ENCODE measurements around the gene PANK4.
"Not testable (repeated sequence)": the region's sequence is repeated elsewhere in the genome, so short reads cannot be mapped to it uniquely, and the experiment has no call there.

The PANK4 gene

DNA sequence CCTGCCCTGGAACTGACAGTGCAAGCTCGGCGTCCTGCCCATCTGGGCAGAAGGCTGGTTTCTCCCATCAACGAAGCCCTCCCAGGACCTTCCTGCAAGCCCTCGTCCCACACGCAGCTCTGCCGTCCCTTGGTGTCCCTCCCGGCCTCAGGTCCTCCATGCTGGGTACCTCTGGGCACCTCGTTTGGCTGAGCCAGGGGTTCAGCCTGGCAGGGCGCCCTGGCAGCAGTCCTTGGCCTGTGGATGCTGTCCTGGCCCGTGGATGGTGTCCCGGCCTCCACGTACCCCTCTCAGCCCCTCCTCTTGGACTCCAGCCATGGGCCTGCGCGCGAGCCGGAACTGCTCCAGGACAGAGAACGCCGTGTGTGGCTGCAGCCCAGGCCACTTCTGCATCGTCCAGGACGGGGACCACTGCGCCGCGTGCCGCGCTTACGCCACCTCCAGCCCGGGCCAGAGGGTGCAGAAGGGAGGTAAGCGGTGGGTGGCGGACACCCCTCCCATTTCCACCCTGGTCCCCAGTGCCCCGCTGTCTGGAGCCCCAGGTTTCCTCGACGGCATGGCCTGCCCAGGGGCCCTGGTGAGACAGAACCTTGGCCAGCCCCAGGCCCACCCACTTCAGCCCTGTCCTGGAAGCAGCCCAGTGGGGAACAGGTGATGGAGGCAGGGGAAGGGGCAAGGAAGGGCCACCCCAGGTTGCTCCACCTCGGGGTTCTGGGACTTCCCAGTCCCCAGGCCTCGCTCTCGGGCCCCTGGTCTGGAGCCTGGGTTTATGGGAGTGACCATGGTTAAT is 33.3 kb upstream of the PANK4 start:
- DNase-seq: no peak

DNA sequence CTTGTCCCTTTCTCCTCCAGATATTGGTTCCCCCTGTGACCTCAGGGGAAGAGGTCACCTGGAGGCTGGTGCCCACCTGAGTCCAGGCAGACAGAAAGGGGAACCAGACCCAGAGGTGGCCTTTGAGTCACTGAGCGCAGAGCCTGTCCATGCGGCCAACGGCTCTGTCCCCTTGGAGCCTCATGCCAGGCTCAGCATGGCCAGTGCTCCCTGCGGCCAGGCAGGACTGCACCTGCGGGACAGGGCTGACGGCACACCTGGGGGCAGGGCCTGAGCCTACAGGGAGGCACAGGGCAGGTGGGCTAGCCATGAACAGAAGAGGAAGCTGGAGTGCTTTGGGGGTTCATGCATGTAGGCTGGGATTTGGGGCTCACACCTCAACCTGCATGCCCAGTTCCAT is 32.5 kb upstream of the PANK4 start:
- DNase-seq: no peak

DNA sequence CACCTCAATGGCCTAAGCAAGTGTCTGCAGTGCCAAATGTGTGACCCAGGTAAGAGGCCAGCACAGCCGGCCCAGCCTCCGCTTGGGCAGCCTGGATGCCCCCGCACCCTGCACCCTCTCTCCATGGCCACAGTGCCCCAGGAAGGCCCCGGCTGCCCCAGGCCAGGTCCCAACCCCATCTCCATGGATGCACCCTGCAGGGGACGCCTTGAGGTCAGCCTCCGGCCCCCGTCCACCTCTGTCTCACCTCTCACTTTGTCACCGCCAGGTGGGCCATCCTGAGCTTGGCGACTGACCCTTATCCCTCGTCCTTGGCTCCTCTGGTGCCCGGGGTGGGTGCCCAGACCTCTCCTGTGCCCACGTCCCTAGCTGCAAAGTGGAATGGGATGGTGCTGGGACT is 32.0 kb upstream of the PANK4 start:
- no peak for DNase-seq

DNA sequence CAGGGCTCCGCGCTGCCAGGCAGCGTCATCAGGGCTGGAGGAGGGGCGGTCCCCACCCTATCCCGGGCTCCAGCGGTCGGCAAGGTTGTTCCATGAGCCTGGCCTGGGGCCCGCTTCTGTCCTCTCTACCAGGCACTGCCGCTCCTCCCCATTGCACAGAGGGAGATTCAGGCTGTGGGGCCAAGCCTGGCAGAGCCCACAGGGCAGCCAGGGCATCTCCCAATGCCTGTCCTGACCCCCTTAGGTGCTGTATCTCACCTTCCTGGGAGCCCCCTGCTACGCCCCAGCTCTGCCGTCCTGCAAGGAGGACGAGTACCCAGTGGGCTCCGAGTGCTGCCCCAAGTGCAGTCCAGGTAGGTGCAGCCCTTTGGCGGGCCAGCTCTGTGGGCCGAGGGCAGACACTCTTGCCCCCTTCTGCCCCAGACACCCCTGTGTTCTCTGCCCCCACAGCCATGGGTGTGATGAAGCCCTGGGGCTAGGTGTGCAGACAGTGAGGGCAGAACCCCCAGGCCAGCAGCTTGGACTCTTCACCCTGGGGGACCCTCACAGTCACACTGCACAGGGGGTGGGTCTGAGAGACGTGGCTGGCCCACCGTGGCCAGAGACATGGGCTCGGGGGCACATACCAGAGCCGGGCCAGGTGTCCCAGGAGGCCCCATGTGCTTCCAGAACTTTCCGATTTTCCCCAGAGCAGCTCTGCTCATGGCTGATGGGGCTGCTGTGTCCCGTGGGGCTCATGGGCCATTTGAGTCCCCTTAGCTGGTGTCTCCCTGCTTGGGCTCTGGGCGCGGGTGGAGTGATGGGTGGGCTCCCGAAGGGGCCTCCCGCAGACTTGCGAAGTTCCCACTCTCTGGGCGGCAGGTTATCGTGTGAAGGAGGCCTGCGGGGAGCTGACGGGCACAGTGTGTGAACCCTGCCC is 31.3 kb upstream of the PANK4 start:
- no peak for DNase-seq

DNA sequence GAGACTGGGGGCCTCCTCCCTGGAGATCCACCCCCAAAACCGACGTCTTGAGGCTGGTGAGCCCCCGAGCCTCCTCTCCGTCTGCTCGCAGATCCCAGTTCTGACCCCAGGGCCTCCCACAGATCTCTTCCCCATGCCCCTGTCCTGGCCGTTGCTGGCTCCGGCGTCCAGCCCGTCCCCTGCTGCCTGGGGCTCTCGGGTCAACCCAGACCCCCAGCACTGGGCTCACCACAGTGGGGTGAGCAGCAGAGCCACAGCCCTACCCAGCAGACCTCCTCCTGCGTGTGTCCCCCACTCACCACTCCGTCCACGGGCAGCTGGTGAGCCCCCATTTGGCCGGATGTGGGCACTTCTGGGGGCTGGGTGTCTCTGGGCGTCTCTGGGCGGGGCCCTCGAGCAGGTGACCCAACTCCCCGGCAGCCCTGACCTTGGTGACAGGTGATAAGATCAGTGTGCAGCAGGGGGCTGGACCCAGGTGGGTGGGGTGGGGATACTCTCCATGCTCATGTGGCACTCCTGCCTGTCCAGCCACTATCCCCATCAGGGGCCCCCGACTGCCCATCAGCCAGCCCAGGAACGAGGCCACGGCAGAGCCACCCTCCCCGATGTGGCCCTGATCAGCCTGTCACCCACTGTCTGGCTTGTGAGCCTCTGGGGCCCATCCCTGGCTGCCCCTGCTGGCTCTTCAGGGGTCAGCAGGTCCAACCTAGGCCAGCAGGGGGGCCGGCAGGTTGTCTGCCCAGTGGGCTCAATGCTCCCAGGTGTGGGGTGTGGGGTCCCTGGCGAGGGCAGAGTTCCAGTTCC is 30.5 kb upstream of the PANK4 start:
- DNase-seq: peak in 1 of 56 donors; percentile 19

DNA sequence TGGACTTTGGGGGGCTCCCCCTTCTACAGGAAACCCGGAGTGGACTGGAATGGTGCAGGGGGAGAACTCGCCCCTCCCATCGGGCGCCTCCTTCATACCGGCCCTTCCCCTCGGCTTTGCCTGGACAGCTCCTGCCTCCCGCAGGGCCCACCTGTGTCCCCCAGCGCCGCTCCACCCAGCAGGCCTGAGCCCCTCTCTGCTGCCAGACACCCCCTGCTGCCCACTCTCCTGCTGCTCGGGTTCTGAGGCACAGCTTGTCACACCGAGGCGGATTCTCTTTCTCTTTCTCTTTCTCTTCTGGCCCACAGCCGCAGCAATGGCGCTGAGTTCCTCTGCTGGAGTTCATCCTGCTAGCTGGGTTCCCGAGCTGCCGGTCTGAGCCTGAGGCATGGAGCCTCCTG is 29.9 kb upstream of the PANK4 start, which contains the start of gene TNFRSF14:
Gene TNFRSF14 (plus strand): TSS at position 95 of the 401 bp plus-strand sequence. CDS start 294 bp downstream, at position 389.
- DNase-seq: peak in 18 of 56 donors; percentile 14 to 58 (median 45)

DNA sequence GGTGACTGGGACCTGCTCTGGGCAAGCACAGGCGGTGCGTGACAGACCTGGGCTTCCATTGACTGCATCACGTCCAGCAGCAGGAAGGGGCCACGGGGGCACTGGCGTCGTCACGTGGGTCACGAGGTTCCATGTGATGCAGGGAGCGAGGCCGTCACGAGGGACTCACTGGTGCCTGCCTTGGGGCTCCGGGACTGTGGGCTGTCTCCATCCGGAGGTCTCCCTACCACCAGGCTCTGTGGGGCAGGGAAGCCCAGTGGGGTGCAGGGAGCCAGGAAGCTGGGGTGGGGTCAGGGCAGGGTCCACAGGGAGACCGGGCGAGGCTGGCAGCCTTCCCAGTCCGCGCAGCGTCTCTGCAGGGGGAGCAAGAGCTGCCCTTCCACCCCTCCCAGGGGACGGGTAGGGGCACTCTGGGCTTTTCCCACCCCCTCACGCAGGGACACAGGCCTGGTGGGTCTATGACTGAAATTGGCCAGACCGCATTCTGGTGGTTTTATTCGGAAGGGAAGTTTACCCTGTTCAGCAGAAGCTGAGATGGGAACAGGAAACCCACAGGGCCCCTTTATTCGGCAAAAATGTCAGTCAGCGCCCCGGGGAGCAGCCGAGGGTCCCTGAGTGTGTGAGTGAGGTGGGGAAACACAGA is 29.4 kb upstream of the PANK4 start:
- DNase-seq: peak in 17 of 56 donors; percentile 13 to 65 (median 34)

DNA sequence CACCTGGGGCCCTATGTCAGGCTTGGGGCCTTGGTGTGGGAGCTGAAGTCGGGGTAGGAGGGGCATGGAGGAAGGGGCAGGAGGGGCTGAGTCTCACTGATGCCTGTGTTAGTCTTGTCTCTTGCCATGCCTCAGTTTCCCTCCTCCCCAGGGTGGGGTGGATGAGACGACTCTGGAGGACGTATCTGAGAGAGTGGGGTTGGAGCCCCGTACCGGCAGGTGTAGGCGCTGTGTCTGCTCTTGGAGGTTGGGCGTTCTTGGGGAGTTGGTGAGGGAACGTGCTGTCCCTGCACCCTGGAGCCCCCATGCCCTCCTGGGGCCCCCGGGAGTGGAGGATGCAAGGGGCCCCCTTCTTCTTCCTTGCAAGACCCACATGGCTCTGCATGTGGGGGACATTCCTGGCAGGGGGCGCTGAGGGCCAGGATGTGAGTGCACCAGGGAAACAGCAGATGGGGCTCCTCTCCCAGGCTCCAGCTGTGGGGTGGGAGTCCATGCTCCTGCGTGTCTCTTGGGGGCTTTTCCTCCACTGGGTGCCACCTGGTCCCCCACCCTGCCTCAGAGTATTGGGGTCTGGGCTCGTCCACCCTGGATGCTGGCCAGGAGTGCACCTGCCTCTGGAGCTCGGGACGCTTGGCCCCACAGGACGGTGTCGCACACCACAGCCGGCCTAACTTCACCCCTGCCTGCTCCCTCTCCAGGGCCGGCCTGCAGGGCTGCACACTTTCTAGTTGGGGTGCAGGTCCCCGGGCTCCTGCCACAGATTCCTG is 28.4 kb upstream of the PANK4 start:
- DNase-seq: peak in 5 of 56 donors; percentile 11 to 30 (median 21)

DNA sequence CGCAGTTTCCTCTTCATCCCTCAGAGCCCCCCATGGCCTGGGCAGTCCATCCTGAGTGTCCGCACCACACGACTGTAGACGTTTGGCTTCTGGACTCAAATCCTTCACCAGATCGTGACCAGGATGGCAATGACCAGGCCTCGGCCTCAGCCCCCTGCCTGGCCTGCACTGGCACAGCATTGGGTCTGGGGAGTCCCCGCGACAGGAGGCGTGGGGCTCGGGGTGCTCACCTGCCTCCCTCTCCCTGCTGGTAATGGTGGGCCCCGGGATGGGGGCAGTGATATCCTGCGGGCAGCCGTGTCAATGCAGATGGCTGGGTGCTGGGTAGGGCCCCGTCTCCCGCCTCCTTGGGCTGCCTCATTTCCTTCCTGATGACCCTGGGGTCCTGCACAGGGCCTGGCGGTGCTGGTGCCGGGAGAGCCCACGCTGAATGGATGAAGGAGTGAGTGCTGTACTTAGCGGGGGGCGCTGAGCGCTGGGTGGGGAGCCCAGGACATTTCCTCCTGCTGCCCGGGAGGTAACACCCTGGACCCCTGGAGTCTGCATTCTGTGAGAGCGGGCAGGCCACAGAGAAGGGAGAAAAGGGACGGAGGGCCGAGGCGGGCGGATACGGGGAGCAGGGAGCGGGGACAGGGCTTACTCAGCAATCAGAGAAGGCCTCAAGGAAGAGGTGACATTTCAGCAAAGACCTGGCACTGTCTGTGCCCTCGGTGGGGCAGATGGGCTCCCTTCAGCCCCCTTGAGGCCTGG is 27.6 kb upstream of the PANK4 start:
- no peak for DNase-seq

DNA sequence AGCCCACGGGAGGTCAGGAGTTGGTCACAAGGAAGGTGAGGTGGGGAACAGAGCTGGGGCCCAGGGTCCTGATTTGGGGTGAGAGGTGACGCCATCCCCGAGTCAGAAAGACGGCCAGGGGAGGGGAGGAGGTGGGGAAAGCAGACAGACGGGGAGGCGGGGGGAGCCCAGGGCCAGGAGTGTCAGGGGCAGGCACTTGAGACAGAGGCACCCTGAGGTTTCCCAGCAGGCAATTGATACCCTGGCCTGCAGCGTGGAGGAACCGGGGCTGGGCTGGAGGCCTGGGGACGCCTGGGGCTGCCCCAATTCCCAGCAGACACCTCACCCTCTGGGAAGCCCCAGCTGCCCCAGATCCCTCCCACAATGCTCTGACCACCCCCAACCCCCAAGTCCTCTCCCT is 26.7 kb upstream of the PANK4 start:
- not testable (repeated sequence) for DNase-seq

DNA sequence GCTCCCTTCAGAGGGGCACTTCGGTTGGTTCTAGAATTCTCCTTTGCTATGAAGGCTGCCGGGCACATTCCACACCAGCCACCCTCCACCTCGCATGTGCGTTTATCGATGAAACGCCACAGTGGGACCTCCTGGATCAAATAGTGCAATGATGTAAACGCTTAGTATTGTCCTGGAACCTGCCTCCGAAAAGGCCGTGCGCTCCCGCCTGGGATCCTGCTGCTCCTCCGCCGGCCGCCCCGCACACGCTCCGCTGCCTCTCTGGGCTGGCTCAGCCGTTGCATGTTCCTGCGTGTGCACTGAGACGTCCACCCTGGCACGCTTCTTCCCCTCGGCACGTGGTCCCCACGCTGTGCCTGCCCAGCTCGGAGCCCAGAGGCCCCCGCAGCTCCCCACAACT is 25.8 kb upstream of the PANK4 start:
- no peak for DNase-seq

DNA sequence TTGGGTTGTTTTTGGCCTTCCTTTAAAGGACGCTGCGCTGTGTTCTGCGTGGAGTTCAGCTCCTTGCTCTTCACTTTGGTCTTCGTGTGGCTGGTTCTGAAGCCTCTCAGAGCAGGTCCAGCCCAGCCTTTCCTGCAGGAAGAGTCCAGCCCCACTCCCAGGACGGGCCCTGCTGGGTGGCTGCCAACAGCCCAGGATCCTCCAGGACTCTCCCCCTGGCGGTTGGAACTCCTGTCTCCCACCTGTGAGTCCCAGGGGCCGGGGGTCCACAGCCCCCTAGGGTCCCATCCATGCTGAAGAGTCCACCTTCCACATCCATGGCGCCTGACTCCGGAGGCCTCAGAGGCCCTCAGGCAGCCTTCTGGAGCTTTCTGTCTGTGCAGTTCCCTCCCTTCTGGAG is 25.1 kb upstream of the PANK4 start:
- DNase-seq: not testable (repeated sequence)

DNA sequence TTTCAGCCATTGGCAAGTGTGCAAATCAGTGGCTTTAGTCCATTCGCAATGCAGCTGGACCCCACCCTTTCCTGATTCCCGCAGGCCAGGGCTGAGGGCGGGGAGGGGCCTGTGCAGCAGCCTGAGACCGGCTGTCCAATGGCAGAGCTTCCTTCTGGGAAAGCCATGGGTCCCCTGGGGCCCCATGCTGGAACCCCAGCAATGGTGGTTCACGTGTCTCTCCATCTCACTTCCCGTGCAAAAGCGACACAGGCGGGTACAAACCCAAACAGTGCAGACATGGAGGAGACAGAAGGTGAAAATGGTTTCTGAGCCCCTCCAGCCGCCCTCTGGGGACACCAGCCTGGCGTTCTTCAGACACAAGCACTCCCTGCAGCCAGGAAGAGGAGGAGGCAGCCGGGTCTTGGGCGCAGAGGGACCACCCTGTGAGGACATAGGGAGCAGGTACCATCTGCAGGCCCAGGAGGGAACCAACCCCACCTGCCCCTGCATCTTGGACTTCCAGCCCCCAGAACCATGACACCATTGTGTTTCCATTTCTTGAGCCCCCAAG is 24.0 kb upstream of the PANK4 start:
- not testable (repeated sequence) for DNase-seq

DNA sequence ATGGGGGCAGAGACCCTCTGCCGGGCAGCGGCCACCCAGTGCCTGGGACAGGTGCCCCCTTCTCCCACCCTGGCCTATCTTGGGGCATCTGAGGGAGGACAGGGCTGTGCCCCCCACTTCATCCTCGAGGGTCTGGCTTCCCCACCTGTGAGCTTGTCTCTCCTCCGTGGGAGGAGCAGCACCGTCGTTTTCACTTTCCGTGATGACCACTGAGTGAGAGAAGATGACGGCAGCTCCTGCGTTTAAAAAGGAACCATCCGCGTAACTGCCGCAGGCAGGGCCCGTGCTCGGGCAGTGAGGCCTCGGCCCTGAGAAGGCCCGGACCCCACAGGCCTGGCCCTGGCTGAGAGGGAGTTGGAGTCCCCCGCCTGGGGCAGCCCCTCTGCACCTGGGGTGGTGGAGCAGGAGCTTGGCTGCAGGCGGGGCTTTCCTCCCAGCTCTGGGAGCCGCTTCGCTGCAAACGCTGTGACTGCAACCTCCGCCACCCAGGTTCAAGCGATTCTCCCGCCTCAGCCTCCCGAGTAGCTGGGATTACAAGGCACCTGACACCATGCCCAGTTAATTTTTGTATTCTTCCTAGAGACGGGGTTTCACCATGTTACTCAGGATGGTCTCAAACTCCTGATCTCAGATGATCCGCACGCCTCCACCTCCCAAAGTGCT is 23.1 kb upstream of the PANK4 start:
- not testable (repeated sequence) for DNase-seq

DNA sequence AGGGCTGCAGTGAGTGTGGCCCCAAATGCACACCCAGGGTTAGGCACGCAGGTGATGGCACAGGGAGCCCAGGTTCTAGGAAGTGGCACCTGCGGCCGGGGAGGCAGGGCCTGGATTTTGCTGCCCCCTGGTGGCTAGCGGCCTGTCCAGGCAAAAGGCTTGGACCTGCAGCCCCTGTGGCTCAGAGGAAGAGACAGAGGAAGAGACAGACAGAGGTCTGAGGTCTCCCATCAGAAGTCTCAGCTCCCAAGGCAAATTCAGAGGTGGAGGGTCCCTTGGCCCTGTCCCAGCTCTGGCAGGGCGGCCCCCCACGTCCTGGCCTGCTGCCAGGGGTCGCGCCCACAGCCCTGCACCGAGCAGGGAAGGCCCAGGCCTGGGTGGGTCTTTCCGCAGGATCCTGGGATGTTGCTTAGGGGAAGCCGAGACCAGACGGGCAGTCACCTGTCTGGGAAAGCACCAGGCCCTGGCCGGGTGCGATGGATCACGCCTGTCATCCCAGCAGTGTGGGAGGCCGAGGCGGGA is 21.7 kb upstream of the PANK4 start:
- peak in 51 of 56 donors; percentile 28 to 86 (median 62) for DNase-seq

DNA sequence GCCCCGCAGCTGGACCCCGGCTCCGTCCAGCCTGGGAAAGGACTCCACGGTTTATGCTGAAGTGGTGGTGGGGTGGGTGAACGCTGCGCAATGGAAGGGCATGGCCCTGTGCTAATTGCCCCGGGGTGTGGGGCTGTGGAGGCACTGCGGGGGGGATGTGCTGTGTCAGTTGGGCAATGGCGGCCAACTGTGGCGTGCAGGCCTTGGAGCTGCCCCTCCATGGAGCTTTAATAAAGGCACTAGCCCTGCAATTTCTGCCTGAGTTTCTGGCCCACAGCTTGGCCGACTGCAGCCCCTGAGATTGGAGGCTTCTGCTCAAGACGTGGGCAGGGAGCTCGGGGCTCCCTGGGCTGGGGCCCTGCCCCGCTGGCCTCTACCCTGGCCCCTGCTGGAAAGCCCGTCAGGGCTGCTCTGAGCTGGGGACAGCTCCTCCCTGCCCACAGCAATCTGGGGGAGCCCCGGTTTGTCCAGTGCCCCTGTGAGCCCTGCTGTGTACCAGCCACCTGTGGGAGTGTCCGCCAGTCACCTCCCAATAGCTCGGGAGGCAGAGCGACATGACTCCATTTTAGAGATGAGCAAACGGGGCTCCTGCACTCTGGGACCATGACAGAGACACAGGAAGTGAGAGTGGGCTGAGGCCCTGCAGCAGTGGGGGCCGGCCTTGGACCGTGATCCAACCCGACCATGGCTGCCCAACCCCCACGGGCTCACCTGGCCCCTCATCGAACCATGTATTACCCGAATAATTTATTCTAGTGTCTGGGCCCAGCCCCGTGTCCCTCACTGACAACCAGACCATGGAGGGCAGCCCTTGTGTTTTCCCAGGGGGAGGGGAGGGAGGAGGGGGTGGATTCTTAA is 21.0 kb upstream of the PANK4 start:
- peak in 1 of 56 donors; percentile 18 for DNase-seq

Data from amygdala (tissue), 56 donors.